Activated T-cell treated with anti-CD3 and anti-CD28 coated beads, Interleukin-2, amount 50 U/mL, for 24 hours (primary cell): ENCODE data around the gene ITIH5.

Source experiments
- DNase-seq: peaks from one replicate; pipeline ENCODE4 v3.0.0-alpha.2; 2020
- H3K27ac Mint-ChIP-seq: 2 replicates; pipeline ENCODE4 v1.8.0; 2020; ENCODE audit warnings: mild to moderate bottlenecking, mixed read lengths
- H3K27me3 Mint-ChIP-seq: 2 replicates; pipeline ENCODE4 v1.8.0; 2020; ENCODE audit warnings: mixed read lengths
- H3K36me3 Mint-ChIP-seq: 2 replicates; pipeline ENCODE4 v1.8.0; 2020; ENCODE audit warnings: low read depth, mixed read lengths
- H3K4me1 Mint-ChIP-seq: 2 replicates; pipeline ENCODE4 v1.8.0; 2020; ENCODE audit warnings: low read depth, mixed read lengths
- H3K4me3 Mint-ChIP-seq: 2 replicates; pipeline ENCODE4 v1.8.0; 2020; ENCODE audit warnings: mild to moderate bottlenecking, moderate library complexity, mixed read lengths
- H3K9me3 Mint-ChIP-seq: 2 replicates; pipeline ENCODE4 v1.8.0; 2020; ENCODE audit warnings: mixed read lengths

Gene ITIH5

DNA sequence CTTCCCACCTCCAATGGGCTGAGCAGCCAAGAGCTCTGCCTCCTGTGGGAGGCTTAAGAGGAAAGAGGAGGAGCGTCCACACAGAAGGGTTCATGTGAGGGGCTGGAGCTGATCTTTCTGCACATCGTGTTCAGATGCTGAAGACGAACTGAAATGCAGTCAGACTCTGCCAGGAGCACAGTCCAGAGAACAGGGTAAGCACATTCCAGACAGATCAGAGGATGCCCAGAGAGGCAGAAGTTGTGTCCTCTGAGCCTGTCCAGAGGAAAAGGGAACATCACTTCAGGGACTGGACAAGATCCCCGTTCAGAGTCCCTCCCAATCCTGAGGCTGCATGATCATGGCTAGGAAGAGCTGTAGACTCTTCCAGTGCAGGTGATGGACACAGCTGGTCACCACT lies 72.9 kb downstream of the ITIH5 start:
- Mint-ChIP-seq H3K4me3 (no peak overlapping the region), H3K27me3 (peaks cover 6% of the 10 kb centered on the region), H3K36me3 (no peaks in the 10 kb centered on the region), H3K4me1 (peaks cover 6% of the 10 kb centered on the region), H3K27ac (no peak overlapping the region), H3K9me3 (no peaks in the 10 kb centered on the region)
- no peak for DNase-seq

DNA sequence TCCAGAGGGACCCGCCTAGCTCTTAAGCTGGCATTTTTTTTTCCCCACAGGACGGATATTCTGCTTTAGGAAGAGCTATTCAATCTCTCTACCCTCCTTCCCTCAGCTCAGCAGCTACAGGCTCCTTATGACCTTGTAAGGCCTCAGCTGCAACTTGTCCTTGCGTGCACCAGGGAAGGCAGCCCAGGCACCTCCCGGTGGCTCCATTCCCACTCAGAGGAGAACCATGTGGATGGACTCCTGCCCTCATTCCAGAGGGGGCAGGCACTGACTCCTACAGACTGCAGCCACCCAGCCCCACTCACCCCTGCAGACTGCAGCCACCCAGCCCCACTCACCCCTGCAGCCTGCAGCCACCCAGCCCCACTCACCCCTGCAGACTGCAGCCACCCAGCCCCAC lies 73.7 kb downstream of the ITIH5 start:
- H3K9me3 Mint-ChIP-seq: no peaks in the 10 kb centered on the region
- peaks cover 6% of the 10 kb centered on the region for H3K4me1 Mint-ChIP-seq
- H3K4me3 Mint-ChIP-seq: no peak overlapping the region
- peaks cover 6% of the 10 kb centered on the region for H3K27me3 Mint-ChIP-seq
- no peak overlapping the region for H3K27ac Mint-ChIP-seq
- no peaks in the 10 kb centered on the region for H3K36me3 Mint-ChIP-seq
- DNase-seq: no peak

DNA sequence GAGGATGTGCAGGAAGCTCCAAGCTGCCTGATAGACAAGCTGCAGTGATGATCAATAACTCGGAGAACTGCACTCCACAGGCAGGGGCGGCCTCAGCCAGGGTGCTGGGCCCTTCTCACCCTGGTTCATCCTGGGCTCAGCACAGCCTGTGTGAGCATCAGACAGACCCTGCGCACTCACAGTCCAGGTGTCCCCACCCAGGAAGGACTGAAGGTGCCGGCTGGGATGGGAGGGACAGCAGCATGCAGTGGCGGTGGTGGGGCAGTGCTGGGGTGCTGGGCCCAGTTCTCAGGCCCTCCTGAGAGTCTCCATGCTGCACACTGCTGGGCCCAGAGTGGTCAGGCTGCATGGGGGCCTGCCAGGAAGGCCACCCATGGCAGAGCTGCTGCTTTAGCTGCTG lies 74.1 kb downstream of the ITIH5 start:
- Mint-ChIP-seq H3K36me3 (no peaks in the 10 kb centered on the region), H3K27ac (no peak overlapping the region)
- DNase-seq: no peak

DNA sequence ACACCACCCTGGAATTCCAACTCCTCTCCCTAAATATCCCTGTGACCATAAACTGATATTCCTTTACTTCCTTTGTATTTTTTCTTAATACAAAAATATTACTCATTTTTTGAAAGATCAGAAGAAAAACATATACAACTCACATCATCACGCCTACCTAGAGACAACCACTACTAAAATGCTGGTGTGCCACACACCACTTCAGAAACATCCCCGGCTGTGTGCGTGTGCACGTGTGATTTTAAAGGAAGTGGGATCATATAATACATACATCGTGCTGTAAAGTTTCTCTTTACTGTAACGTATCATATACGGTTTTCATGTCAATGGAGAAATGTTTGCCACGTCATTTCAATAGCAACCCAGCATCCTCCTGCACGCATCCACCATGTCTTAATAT lies 76.5 kb downstream of the ITIH5 start:
- no peak overlapping the region for H3K27ac Mint-ChIP-seq
- no peaks in the 10 kb centered on the region for H3K36me3 Mint-ChIP-seq
- H3K9me3 Mint-ChIP-seq: no peaks in the 10 kb centered on the region
- H3K4me3 Mint-ChIP-seq: no peak overlapping the region
- H3K27me3 Mint-ChIP-seq: peaks cover 3% of the 10 kb centered on the region
- peaks cover 8% of the 10 kb centered on the region for H3K4me1 Mint-ChIP-seq
- no peak for DNase-seq

More for the DNA sequence above, 74.1 kb downstream of the ITIH5 start:
- no peak overlapping the region for H3K4me3 Mint-ChIP-seq
- H3K27me3 Mint-ChIP-seq: peaks cover 6% of the 10 kb centered on the region
- no peaks in the 10 kb centered on the region for H3K9me3 Mint-ChIP-seq
- peaks cover 6% of the 10 kb centered on the region for H3K4me1 Mint-ChIP-seq

DNA sequence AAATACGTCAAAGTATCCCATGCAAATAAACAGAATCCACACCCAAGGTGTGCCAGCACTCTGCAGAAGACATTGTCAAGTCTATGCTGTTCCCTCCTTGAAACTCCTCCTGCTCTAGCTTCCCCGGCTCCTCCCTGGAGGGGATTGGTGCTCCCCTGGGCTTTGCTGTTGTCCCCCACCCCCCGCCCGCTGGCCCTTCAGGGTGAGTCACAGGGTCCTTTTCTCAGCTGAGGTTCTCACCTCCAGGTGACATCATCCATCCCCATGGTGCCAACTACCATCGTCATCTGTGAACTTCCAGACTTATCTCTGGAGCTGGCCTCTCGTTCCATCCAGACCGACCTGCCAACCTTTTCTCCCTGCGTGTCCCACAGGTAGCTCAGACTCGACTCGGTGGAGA lies 77.0 kb downstream of the ITIH5 start:
- H3K27ac Mint-ChIP-seq: no peak overlapping the region
- no peak overlapping the region for H3K4me3 Mint-ChIP-seq
- DNase-seq: no peak

DNA sequence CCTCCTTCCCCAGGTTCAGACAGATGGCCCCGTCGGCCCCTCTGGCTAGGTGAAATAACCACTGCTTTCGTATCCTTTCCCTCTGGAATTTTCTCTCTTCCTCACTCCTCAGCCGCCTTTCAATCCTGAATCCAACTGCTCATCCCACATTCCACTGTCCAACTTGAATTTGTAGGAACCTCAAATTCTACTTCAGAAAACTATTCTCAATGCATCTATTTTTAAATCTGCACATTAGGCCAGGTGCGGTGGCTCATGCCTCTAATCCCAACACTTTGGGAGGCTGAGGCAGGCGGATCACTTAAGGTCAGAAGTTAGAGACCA lies 78.9 kb downstream of the ITIH5 start:
- Mint-ChIP-seq H3K4me1 (peaks cover 10% of the 10 kb centered on the region), H3K4me3 (no peak overlapping the region), H3K36me3 (no peaks in the 10 kb centered on the region), H3K9me3 (no peaks in the 10 kb centered on the region), H3K27ac (no peak overlapping the region), H3K27me3 (peaks cover 3% of the 10 kb centered on the region)
- no peak for DNase-seq

More for the DNA sequence above, 77.0 kb downstream of the ITIH5 start:
- Mint-ChIP-seq H3K9me3 (no peaks in the 10 kb centered on the region), H3K36me3 (no peaks in the 10 kb centered on the region), H3K27me3 (peaks cover 3% of the 10 kb centered on the region), H3K4me1 (peaks cover 10% of the 10 kb centered on the region)

DNA sequence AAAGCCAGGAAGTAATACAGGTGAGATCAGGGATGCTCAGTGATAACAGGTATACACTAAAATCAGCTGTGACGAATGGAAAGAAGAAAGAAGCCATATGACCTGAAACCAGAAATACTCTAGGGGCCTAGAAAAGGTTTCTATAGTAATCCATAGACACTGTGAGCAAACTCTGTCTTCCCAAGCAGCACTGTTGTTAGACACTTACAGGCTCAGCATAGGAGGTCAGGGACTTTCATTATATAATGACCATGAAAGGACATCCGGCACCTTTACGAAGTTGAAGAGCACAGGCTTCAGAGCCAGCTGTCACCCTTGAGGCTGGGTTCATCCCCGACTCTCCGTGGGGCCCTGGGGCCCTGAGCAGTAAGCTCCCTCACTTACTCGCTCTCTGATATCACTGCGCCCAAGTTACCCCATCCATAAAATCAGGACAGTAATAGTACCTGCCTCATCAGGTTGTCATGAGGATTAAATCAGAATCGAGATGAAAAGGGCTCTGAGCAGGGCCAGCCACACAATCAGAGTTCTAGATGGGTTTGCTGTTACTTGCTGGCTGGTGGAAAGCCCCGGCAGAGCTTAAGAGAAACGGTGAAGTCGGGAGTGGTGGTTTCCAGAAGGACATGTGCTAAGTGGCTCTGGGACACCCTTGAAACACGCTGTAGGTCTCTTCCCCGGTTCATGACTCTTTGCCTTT lies 79.5 kb downstream of the ITIH5 start:
- Mint-ChIP-seq H3K27me3 (peaks cover 3% of the 10 kb centered on the region), H3K4me1 (peaks cover 10% of the 10 kb centered on the region), H3K27ac (no peak overlapping the region), H3K36me3 (no peaks in the 10 kb centered on the region), H3K9me3 (no peaks in the 10 kb centered on the region), H3K4me3 (no peak overlapping the region)
- no peak for DNase-seq

DNA sequence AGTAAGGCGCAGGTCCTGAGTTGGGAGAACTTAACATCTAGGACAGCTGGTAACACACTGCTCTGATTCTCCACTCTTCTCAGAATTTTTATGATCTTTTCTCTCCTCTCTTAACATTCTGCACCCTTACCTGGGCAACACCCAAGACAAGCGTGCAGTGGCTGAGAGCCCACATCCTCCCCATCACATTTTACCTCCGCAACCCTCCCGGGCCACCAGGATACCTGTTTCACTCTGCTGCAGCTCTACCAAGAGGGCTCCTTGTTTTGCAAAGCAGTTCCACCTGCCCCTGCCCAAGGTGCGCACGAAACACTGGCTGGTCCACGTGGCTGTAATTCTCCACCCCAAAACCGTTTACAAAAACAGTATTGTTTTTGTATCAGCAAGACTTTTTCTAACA lies 81.5 kb downstream of the ITIH5 start:
- no peaks in the 10 kb centered on the region for H3K27me3 Mint-ChIP-seq
- H3K4me3 Mint-ChIP-seq: no peak overlapping the region
- no peaks in the 10 kb centered on the region for H3K36me3 Mint-ChIP-seq
- no peak overlapping the region for H3K27ac Mint-ChIP-seq
- H3K9me3 Mint-ChIP-seq: no peaks in the 10 kb centered on the region
- H3K4me1 Mint-ChIP-seq: peaks cover 7% of the 10 kb centered on the region
- DNase-seq: no peak

DNA sequence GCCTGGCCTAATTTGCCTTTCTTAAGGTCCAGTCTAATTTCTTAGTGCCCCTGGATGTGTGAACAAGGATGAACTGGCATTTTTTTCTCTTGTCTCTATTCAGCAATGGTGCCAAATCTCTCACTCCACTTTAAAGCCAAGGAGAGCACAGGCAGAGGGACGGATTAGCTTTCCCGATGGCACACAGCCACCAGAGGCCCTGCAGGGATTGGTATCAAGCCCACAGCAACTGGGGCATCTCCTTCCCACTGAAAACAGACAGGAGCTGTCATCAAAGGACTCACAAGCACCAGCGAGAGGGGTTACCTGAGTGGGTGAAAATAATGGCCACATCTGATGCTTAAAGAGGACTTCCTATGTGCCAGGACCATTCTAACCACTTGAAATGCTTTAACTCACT lies 83.1 kb downstream of the ITIH5 start:
- no peak for DNase-seq
- H3K36me3 Mint-ChIP-seq: no peaks in the 10 kb centered on the region
- H3K4me1 Mint-ChIP-seq: peaks cover 4% of the 10 kb centered on the region
- no peaks in the 10 kb centered on the region for H3K27me3 Mint-ChIP-seq
- no peak overlapping the region for H3K27ac Mint-ChIP-seq
- no peak overlapping the region for H3K4me3 Mint-ChIP-seq
- H3K9me3 Mint-ChIP-seq: no peaks in the 10 kb centered on the region

DNA sequence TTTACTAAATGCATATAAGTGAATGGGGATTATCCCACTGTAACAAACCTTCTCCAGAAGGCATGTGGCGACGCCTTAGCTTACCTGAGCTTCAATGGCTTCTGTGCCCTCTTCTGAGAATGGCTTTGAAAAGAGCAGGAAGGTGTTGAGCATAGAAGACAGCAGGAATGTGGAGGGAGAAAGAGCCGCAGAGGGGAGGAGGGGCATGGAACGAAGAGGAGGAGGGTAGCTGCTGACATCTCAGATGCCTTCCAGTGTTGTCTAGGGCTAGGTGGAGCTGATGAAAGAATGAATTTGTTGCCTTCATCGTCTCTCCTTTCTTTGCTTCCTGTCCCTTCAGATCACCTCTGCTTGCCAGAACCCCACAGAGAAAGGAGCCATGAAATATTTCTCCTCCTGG lies 86.2 kb downstream of the ITIH5 start:
- Mint-ChIP-seq H3K27ac (no peak overlapping the region), H3K36me3 (no peaks in the 10 kb centered on the region), H3K9me3 (no peaks in the 10 kb centered on the region), H3K4me3 (no peak overlapping the region), H3K4me1 (peaks cover 4% of the 10 kb centered on the region), H3K27me3 (no peaks in the 10 kb centered on the region)
- no peak for DNase-seq

DNA sequence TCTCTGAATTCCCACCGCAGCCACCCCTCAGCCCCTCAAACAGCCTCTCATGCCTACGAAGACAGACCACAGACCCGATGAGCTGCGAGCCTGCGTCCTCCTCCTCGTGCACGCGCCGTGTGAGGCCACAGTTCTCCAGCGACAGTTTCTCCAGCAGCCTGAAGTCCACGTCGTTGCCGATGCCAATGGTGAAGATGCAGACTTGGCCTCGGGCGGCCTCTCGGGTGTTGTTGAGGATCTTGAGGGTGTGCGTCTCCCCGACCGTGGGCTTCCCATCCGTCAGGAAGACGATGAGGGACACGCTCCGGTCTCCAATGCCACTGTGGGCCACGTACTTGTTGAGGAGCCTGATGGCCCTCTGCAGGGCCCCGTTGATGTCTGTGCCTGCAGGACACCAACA lies 87.1 kb downstream of the ITIH5 start:
- no peak for DNase-seq
- no peaks in the 10 kb centered on the region for H3K36me3 Mint-ChIP-seq
- H3K4me3 Mint-ChIP-seq: no peak overlapping the region
- H3K4me1 Mint-ChIP-seq: no peaks in the 10 kb centered on the region
- no peak overlapping the region for H3K27ac Mint-ChIP-seq
- no peaks in the 10 kb centered on the region for H3K27me3 Mint-ChIP-seq
- H3K9me3 Mint-ChIP-seq: no peaks in the 10 kb centered on the region

DNA sequence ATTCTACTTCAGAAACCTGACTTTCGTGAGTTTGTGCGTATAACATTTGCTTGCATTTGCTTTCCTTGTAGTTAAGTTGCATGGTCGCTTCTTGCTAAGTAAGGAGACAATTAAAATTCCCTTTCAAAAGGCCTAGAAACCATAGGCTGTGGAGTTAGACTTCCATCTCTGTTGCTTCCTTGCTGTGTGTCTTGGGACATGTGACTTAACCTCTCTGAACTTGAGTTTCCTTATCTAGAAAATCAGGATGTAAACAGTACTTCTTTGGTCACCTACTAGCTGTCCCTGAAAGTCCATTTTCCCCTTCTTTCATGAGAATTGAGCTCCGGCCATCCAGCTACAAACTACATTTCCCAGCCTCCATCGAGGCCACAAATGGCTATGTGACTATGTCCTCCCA lies 89.2 kb downstream of the ITIH5 start:
- H3K36me3 Mint-ChIP-seq: no peaks in the 10 kb centered on the region
- no peaks in the 10 kb centered on the region for H3K27me3 Mint-ChIP-seq
- H3K27ac Mint-ChIP-seq: no peak overlapping the region
- H3K9me3 Mint-ChIP-seq: no peaks in the 10 kb centered on the region
- H3K4me1 Mint-ChIP-seq: no peaks in the 10 kb centered on the region
- no peak overlapping the region for H3K4me3 Mint-ChIP-seq
- DNase-seq: no peak

DNA sequence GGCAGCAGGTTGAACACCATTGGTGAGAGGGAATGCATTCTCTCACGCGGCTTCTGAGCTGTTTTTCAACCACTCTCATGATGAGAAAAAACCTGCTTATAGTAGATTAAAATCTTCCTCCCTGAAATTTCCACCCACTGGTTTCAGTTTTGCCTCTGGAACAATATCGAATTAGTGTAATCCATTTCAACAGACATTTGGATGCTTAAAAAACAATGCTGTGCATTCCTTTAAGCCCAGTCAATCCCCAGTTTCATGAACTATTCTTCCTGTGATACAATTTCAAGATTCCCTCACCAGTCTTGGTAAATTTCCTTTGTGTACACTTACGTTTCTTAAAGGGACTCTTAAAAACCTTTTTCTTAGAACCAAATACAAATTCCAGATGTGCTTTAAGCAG lies 89.6 kb downstream of the ITIH5 start:
- no peak for DNase-seq
- no peaks in the 10 kb centered on the region for H3K36me3 Mint-ChIP-seq
- peaks cover 2% of the 10 kb centered on the region for H3K4me1 Mint-ChIP-seq
- no peaks in the 10 kb centered on the region for H3K27me3 Mint-ChIP-seq
- H3K27ac Mint-ChIP-seq: no peak overlapping the region
- no peaks in the 10 kb centered on the region for H3K9me3 Mint-ChIP-seq
- no peak overlapping the region for H3K4me3 Mint-ChIP-seq

DNA sequence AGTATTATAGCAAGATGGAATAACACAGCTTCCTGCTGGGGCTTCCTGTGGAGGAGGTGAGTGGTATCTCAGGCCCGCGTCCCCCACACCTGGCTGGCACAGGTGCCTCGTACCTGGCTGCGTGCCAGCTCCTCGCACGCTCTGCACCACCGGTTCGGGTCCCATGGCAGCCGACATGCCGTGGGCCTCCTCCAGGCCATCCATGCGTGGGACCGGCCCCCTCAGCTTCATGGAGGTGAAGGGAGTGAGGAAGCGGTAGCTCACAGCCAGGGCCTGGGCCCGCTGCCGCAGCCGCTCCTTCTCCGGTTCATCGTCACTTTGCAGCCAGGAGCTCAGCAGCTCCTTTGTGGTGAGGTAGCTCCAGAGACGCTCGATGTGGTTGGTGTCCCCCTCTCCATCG lies 90.4 kb downstream of the ITIH5 start:
- Mint-ChIP-seq H3K4me3 (no peak overlapping the region), H3K9me3 (no peaks in the 10 kb centered on the region), H3K27me3 (no peaks in the 10 kb centered on the region), H3K4me1 (peaks cover 2% of the 10 kb centered on the region), H3K27ac (no peak overlapping the region), H3K36me3 (no peaks in the 10 kb centered on the region)
- no peak for DNase-seq

DNA sequence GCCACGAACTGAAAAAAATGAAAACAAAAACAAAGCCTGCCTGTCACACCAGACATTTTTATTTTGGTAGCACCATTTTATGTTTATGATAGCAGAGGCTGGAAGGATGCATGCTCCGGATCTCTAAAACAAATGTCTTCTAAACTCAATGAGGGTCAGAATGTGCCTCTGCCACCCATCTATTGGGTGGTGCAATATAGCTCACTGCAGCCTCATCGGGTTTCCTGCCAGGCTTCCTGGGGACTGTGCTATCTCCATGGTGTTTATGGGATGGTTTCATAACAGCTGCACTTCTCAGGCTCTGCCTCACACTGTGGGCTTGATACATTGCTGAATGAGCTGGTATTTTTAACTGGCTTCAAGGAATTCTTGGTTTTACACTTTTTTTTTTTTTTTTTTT lies 94.4 kb downstream of the ITIH5 start:
- Mint-ChIP-seq H3K9me3 (no peaks in the 10 kb centered on the region), H3K4me3 (no peak overlapping the region), H3K36me3 (no peaks in the 10 kb centered on the region), H3K27me3 (no peaks in the 10 kb centered on the region), H3K4me1 (peaks cover 2% of the 10 kb centered on the region), H3K27ac (no peak overlapping the region)
- DNase-seq: no peak

DNA sequence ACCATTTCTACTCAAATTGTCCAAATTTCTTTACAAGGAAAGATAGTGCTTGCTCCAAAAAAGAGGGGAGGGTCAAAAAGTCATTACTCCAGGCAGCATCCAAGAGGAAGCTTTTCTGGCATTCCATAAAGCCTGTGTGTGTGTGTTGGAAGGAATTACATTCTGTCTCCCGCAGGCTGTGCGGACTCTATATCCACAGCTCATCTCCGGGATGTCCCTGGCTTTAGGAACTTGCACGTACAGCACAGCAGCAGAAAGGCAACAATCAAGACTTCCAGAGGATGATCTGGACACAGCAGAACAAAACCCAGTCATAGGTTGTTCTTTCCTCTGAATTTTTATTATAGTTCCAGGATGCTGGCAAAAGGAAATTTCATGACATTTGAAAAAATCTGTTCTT lies 94.8 kb downstream of the ITIH5 start:
- Mint-ChIP-seq H3K4me3 (no peak overlapping the region), H3K9me3 (no peaks in the 10 kb centered on the region), H3K36me3 (no peaks in the 10 kb centered on the region), H3K27me3 (no peaks in the 10 kb centered on the region), H3K4me1 (peaks cover 2% of the 10 kb centered on the region), H3K27ac (no peak overlapping the region)
- DNase-seq: no peak
